ENCODE data around the gene AP2A2. TPM values are rescaled to one million over a fixed set of nuclear protein-coding genes. Genes with fewer than 3 reads are reported as not detected.

Gene AP2A2
- total RNA-seq, 1 experiment from 2014 or later: 55.5 TPM

DNA sequence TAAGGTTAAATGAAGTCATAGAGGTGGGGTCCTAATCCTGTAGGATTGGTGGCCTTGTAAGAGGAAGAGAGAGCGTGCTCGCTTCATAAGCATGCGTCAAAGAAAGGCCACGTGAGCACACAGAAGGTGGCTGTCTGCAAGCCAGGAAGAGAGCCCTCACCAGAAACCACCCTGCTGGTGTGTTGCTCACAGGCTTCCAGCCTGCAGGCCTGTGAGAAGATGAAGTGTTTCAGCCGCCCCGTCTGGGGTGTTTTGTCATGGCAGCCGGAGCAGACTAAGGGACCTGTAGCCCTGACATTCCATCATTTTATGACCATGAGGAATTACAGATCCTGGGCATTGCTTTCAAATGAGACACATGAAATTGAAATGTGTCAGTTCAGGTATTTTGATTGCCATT lies 32.4 kb downstream of the AP2A2 start:
- Histone ChIP-seq H3K36me3 (ENCODE audit: control insufficient read depth in 1 of 2, insufficient read depth in 2 of 2, low read length in 2 of 2) (peaks cover 3 to 6% of the 10 kb centered on the region in 2 experiments; a peak in 3 of 4 replicates), H3K4me2 (ENCODE audit: low read length) (no peak overlapping the region), H4K20me1 (ENCODE audit: insufficient read depth) (peaks cover 6% of the 10 kb centered on the region; the same call in 1 of the 2 replicates), H3K27me3 (ENCODE audit: insufficient read depth, low read length) (no peaks in the 10 kb centered on the region), H3K4me3 (replicated peaks in 1 of 2; ENCODE audit: low read depth in 1 of 2, low read length in 2 of 2) (no peak overlapping the region), H3K27ac (ENCODE audit: low read depth, low read length) (no peak overlapping the region), H2AFZ (ENCODE audit: low read depth, low read length, poor library complexity, severe bottlenecking) (no peak overlapping the region), H3K79me2 (ENCODE audit: insufficient read depth, low read length) (peaks cover 58% of the 10 kb centered on the region), H3K9me2 (ENCODE audit: insufficient read depth) (no peaks in the 10 kb centered on the region), H3K9me3 (ENCODE audit: control insufficient read depth in 1 of 2, insufficient read depth in 1 of 2, low read depth in 1 of 2, low read length in 2 of 2) (no peaks in the 10 kb centered on the region), H3K9ac (ENCODE audit: low read length) (no peak overlapping the region), H3K4me1 (ENCODE audit: control insufficient read depth in 1 of 2, insufficient read depth in 2 of 2, low read length in 2 of 2) (no peaks in the 10 kb centered on the region)
- TF ChIP-seq YY1 (IDR thresholded peaks at IDR 0.05; ENCODE audit: extremely low read depth, insufficient replicate concordance, low read depth, low read length) (no peak), MAX (IDR thresholded peaks at IDR 0.05) (no peak), SRF (IDR thresholded peaks at IDR 0.05; ENCODE audit: low read depth) (no peak), SP1 (IDR thresholded peaks at IDR 0.05; ENCODE audit: low read depth) (no peak), TCF7L2 (IDR thresholded peaks at IDR 0.05; ENCODE audit: borderline replicate concordance, extremely low read depth, insufficient read depth, insufficient read length) (no peak), ELF1 (IDR thresholded peaks at IDR 0.05; ENCODE audit: borderline replicate concordance, low read depth) (no peak), CBX3 (IDR thresholded peaks at IDR 0.05; ENCODE audit: low read depth) (no peak), JUND (IDR thresholded peaks at IDR 0.05) (no peak), POLR2A (IDR thresholded peaks at IDR 0.05; ENCODE audit: borderline replicate concordance, extremely low read depth, insufficient read depth, insufficient read length) (no peak), FOSL1 (IDR thresholded peaks at IDR 0.05; ENCODE audit: low read depth) (no peak), ZFX (IDR thresholded peaks at IDR 0.05) (no peak)
- TF ChIP-seq, protein P1, sequence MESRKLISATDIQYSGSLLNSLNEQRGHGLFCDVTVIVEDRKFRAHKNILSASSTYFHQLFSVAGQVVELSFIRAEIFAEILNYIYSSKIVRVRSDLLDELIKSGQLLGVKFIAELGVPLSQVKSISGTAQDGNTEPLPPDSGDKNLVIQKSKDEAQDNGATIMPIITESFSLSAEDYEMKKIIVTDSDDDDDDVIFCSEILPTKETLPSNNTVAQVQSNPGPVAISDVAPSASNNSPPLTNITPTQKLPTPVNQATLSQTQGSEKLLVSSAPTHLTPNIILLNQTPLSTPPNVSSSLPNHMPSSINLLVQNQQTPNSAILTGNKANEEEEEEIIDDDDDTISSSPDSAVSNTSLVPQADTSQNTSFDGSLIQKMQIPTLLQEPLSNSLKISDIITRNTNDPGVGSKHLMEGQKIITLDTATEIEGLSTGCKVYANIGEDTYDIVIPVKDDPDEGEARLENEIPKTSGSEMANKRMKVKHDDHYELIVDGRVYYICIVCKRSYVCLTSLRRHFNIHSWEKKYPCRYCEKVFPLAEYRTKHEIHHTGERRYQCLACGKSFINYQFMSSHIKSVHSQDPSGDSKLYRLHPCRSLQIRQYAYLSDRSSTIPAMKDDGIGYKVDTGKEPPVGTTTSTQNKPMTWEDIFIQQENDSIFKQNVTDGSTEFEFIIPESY (IDR thresholded peaks at IDR 0.05; ENCODE audit: extremely low read depth, insufficient replicate concordance, low read length): no peak
- ATAC-seq: no peak
- intact Hi-C loops (cut with micrococcal nuclease): no loop called here
- DNase-seq (ENCODE audit: low read depth, low spot score): no peak
- CTCF ChIA-PET: no interaction called here
- RAD21 ChIA-PET (ENCODE audit: low non-redundant PET in 1 of 2, low total read pairs in 2 of 2, uncharacterized antibody in 2 of 2, unreplicated experiment in 2 of 2): no interaction called here
- no TSS peak for BruUV-seq (replicated peaks)
- POLR2A ChIA-PET: no interaction called here
